G401.6 (cell line): ENCODE data around the gene KLF2.

ENCODE experiments used
- FAIRE-seq: peaks from 2 replicates; lab custom pipeline; 2012; peaks lifted over from hg19 to GRCh38; lab: Jason Lieb, UNC

The KLF2 gene

GRCh38 chr19:16365300-16365996 is 40.8 kb downstream of the KLF2 start:
- FAIRE-seq = no peak

- FAIRE-seq = no peak
These were observed 41.4 kb downstream of the KLF2 start for GRCh38 chr19:16366056-16366432.

- no peak for FAIRE-seq
These were observed 42.0 kb downstream of the KLF2 start for GRCh38 chr19:16366433-16367260.

GRCh38 chr19:16367261-16367683 is 42.6 kb downstream of the KLF2 start:
- no peak for FAIRE-seq

- no peak for FAIRE-seq
These were observed 44.0 kb downstream of the KLF2 start for GRCh38 chr19:16368385-16369305.

- FAIRE-seq = no peak
These were observed 44.7 kb downstream of the KLF2 start for GRCh38 chr19:16369306-16369663.

GRCh38 chr19:16369664-16370576 is 45.3 kb downstream of the KLF2 start:
- no peak for FAIRE-seq

- no peak for FAIRE-seq
These were observed 46.2 kb downstream of the KLF2 start for GRCh38 chr19:16370641-16371391.

GRCh38 chr19:16371540-16371986 is 46.9 kb downstream of the KLF2 start:
- FAIRE-seq = no peak

GRCh38 chr19:16372065-16372915 is 47.7 kb downstream of the KLF2 start:
- no peak for FAIRE-seq

GRCh38 chr19:16373079-16373478 is 48.5 kb downstream of the KLF2 start:
- no peak for FAIRE-seq

GRCh38 chr19:16373532-16373931 is 48.9 kb downstream of the KLF2 start:
- FAIRE-seq = no peak

- FAIRE-seq = no peak
These were observed 49.4 kb downstream of the KLF2 start for GRCh38 chr19:16373989-16374388.

GRCh38 chr19:16374436-16374835 is 49.8 kb downstream of the KLF2 start:
- FAIRE-seq = no peak

GRCh38 chr19:16375157-16375935 is 50.7 kb downstream of the KLF2 start:
- FAIRE-seq = no peak

- no peak for FAIRE-seq
These were observed 51.2 kb downstream of the KLF2 start for GRCh38 chr19:16375936-16376185.

GRCh38 chr19:16376241-16376640 is 51.6 kb downstream of the KLF2 start:
- FAIRE-seq = no peak

GRCh38 chr19:16376649-16377048 is 52.0 kb downstream of the KLF2 start:
- no peak for FAIRE-seq

- FAIRE-seq = no peak
These were observed 52.9 kb downstream of the KLF2 start for GRCh38 chr19:16377521-16377920.
